GM18502 (cell line): Measurements from ENCODE around the gene KRTAP1-3.
"Not testable (repeated sequence)": the region's sequence is repeated elsewhere in the genome, so short reads cannot be mapped to it uniquely, and the experiment has no call there.

ENCODE experiments used
- ATAC-seq: cut with Tn5 transposase; IDR thresholded peaks from one replicate; pipeline ENCODE4 v1.9.1; 2021; ENCODE audit warnings: mild to moderate bottlenecking; ENCODE audit not compliant: unreplicated experiment, poor library complexity

The KRTAP1-3 gene

DNA sequence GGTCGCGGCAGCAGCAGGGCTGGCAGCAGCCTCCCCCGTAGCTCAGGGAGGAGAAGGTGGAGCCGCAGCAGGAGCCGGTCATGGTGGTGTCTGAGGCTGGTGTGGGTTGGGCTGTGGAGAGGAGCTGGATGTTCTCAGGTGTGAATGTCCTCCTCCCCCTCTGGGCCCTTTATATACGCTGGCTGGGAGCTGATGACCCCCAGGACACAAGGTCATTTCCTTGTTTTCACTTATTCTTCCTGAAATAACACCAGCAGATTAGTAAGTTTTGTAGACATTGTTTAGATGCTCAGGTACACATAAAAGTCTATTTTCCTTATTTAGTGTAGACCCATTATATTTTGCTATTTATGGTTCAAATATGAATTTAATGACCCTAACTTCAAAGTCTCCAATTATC, 20.5 kb upstream of the KRTAP1-3 start, which contains the start of gene KRTAP2-2:
KRTAP2-2 (minus strand) TSS at position 101 of the 400 bp plus-strand sequence; CDS start at position 82, 19 bp downstream.
- ATAC-seq, result not testable (repeated sequence)

DNA sequence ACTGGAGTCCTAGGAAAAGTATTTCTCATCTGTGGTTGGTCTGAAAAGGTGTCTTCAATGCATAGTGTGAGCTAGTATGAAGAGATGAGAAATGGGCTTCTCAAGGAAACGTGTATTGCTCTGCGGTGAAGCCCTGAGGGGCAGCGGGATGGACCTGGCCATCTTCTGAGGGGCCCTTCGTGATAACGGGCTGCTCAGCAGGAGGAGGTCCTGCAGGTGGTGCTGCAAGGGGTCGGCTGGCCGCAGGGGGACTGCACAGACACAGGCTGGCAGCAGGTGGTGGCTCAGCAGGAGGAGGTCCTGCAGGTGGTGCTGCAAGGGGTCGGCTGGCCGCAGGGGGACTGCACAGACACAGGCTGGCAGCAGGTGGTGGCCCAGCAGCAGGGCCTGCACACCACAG, 19.9 kb upstream of the KRTAP1-3 start:
- not testable (repeated sequence) for ATAC-seq

DNA sequence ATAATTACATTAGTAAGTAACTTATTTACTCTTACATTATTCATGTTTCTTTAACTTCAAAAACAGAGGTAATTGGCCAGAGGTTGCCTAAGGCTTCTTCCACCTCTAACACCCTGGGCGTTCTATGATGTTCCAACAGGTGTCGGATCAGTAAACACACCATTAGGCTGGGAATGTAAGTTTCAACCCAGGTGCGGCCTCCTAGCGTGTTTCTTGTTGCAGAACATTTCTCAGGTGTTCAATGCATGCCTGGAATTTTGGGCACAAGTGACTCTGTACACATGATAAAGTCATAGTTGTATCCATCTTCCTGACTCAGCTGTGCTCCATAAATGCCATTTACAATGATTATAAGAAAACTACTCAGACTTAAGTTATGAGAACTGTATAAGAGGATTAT, 19.4 kb upstream of the KRTAP1-3 start:
- no peak for ATAC-seq

DNA sequence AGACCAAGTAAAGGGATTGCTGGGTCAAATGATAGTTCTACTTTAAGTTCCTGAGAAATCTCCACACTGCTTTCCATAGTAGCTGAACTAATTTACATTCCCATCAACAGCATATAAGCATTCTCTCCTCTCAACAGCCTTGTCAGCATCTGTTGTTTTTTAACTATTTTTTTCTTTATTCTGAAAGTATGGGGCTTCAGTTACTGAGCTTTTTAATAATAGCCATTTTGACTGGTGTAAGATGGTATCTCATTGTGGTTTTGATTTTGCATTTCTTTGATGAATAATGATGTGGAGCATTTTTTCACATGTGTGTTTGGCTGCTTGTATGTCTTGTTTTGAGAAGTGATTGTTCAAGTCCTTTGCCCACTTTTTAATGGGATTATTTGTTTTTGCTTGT, 17.9 kb upstream of the KRTAP1-3 start:
- no peak for ATAC-seq

DNA sequence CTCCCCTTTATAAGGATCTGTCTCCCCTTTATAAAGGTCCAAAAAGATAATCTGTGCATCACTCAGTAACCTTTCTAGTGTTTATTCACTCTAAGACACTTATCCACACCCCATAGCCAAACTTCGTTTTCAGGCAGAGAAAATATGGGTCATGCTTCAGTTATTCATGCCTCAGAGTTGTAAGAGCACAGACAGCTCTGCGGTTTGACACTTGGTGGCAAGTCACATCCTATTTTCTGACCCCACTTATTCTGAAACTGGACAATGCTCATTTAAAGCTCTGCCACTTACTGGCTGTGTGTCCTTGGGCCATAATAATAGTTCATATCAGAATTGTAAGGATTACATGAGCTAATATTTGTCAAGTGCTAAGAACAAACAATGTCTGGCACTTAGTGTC, 14.4 kb upstream of the KRTAP1-3 start:
- no peak for ATAC-seq

DNA sequence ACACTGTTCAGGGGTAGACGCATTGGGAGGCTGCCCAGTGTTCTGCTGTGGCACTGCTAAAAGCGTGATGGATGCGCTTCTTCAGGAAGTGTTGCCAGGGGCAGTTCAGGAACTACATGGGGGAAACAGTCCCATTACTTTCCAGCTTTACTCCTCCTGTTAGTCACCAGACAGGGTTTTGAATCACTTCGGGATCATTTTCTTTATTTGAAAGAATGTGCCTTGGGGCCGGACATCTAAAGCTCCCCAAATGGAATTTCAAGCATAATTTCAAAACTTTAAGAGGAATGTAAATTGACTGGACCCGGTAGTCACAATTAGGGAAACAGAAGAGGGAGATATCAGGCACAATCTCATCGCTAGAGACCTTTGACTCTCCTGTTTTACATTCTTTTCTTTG, 13.8 kb upstream of the KRTAP1-3 start:
- no peak for ATAC-seq

DNA sequence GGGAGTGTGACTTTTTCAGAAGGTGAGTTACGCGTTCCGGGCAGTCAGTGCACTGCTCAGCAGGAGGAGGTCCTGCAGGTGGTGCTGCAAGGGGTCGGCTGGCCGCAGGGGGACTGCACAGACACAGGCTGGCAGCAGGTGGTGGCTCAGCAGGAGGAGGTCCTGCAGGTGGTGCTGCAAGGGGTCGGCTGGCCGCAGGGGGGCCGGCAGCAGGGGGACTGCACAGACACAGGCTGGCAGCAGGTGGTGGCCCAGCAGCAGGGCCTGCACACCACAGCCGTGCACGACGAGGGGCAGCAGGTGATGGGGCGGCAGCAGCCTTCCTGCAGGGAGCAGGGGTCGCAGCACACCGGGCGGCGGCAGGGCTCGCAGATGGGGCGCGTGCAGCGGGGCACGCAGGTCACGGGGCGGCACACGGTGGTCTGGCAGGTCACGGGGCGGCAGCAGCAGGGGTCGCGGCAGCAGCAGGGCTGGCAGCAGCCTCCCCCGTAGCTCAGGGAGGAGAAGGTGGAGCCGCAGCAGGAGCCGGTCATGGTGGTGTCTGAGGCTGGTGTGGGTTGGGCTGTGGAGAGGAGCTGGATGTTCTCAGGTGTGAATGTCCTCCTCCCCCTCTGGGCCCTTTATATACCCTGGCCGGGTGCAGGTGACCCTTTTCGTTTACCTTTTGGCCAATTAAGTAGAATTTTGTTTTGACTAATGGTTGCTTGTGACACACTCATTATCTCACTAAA, 12.2 kb upstream of the KRTAP1-3 start, which contains the start of gene KRTAP2-1:
KRTAP2-1 (minus strand) TSS at position 582 of the 731 bp plus-strand sequence; CDS start at position 533, 49 bp downstream.
- ATAC-seq, result not testable (repeated sequence)

DNA sequence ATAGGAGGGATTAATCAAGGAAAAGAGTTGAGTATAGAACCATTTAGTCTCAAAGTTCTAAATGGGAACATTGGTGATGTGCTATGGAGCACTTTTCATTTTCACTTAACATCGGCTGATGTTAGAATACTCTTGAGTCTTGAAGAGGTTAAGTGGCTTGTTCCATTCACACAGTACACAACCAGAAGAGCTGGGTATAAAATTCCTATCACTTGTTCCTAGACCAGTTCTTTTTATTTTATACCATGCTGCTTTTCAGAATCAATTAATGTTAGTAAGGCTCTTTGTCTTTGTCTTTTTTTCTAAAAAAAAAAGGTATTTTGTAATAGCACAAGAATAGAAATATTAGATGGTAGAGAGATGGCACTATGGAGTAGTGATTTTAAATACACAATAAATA, 8.3 kb upstream of the KRTAP1-3 start:
- no peak for ATAC-seq

DNA sequence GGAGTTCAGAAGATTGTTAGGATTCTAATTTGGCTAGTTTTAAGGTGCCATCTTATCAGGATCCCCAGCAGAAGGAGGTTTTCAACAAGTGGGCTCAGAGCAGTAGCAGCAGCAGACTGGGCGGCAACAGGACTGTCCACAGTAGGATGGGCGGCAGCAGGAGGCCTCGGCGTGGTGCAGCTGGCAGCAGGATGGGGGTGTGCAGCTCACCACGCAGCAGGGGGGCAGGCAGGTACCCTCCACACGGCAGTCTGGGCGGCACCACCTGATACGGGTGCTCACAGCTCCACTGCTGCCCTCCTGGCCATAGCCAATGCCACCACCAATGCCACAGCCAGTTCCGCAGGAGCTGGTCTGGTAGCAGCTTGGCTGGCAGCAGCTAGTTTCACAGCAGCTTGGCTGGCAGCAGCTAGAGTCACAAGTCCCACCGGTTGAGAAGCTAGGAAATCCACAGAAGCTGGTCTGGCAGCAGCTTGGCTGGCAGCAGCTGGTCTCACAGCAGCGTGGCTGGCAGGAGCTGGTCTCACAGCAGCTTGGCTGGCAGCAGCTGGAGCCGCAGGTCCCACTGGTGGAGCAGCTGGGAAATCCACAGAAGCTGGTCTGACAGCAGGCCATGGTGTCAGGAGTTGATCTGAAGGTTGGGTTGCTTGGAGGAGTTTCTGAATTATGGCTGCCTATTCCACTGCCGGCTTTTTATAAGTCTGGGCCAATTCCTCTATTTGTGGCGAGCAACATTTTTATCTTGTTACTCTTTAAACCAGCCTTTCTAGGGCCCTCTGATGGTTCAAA, 6.3 kb upstream of the KRTAP1-3 start, which contains the start of gene KRTAP1-1:
KRTAP1-1 (minus strand) TSS at position 668 of the 789 bp plus-strand sequence; CDS start at position 615, 53 bp downstream.
- not testable (repeated sequence) for ATAC-seq

DNA sequence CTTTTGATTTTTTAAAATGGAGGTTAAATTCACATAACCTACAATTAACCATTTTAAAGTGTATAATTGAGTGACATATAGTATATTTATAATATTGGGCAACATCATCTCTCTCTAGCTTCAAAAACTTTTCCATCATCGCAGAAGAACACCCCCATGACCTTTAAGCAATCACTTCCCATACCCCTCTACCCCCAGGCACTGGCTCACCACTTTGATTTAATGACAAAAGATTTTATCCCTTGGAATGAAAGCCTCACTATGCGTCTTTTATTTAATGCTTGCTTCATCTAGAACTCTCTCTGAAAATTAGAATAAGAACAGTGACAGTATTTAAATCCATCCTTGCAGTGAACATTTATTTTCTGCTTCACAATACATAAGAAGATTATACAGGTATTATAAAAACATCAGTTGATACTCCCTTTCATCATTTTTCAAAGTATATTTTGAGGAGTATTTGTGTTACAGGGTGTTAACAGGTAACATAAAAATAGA, 3.2 kb upstream of the KRTAP1-3 start:
- no peak for ATAC-seq

DNA sequence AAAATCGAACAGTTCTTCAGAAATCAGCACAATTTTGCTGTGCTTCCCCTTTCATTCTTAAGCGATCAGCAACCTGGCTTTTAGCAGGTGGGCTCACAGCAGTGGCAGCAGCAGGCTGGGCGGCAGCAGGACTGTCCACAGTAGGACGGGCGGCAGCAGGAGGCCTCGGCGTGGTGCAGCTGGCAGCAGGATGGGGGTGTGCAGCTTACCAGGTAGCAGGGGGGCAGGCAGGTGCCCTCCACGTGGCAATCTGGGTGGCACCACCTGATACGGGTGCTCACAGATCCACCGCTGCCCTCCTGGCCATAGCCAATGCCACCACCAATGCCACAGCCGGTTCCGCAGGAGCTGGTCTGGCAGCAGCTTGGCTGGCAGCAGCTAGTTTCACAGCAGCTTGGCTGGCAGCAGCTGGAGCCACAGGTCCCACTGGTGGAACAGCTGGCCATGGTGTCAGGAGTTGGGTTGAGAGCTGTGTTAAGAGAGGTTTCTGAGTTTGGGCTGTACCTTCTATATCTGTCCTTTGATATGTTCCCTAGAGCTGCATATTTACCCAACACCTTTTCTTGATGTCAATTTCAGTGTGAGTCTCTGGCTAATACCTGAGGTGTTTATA, 4.9 kb downstream of the KRTAP1-3 start, which contains the start of gene KRTAP1-4:
KRTAP1-4 (minus strand) TSS at position 563 of the 613 bp plus-strand sequence; CDS start at position 446, 117 bp downstream.
- no peak for ATAC-seq

DNA sequence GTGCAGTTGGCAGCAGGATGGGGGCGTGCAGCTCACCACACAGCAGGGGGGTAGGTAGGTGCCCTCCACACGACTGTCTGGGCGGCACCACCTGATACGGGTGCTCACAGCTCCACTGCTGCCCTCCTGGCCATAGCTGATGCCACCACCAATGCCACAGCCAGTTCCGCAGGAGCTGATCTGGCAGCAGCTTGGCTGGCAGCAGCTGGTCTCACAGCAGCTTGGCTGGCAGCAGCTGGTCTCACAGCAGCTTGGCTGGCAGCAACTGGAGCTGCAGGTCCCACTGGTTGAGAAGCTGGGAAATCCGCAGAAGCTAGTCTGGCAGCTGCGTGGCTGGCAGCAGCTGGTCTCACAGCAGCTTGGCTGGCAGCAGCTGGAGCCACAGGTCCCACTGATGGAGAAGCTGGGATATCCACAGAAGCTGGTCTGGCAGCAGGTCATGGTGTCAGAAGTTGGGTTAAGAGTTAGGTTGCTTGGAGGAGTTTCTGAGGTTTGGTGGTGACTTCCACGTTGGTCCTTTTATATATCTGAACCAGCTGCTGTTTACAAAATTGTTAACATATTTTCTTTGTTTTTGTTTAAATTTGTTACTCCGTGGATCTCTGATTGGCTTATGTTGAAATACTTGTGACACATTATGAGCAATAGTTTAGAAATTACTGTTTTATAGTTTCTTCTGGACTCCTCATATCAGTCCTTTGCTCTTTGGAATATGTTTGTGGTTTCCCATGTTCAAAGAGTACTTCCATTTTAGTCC, 7.8 kb downstream of the KRTAP1-3 start, which contains the start of gene KRTAP1-5:
KRTAP1-5 (minus strand) TSS at position 494 of the 757 bp plus-strand sequence; CDS start at position 441, 53 bp downstream.
- ATAC-seq, result no peak

DNA sequence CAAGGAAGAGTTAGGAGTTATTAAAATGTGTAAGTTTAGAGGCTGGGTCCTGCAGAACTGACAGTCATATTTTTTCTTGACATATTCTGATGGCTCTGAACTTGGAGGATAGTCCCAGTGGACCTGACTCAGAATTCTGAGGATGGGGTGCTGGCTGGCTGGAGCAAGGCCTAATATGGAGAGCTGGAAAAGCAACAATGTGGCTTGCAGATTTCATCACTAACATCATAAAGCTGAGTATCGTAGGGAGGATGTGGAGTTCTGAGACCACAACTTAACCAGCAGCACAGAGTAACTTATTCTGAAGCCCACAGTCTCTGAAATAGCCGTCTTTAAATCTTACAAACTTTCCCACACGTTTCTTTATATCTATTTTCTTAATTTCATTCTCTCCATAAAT, 10.0 kb downstream of the KRTAP1-3 start:
- no peak for ATAC-seq

DNA sequence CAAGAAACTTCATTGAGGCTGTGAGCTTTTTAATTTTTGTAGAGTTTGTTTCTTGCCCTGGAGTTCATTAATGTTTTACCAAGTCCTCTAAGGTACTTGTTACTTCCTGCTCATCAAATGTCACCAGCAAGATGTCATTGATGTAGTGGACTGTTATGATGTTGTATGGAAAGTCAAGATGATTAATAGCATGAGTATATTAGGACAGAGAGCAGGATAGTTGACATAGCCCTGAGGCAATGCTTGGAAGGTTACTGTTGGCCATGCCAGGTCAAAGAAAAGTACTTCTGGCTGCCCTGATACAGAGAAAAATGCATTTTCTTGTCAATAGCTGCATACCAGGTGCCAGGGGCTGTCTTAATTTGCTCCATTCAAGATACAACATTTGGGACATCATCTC, 14.3 kb downstream of the KRTAP1-3 start:
- ATAC-seq, result no peak

DNA sequence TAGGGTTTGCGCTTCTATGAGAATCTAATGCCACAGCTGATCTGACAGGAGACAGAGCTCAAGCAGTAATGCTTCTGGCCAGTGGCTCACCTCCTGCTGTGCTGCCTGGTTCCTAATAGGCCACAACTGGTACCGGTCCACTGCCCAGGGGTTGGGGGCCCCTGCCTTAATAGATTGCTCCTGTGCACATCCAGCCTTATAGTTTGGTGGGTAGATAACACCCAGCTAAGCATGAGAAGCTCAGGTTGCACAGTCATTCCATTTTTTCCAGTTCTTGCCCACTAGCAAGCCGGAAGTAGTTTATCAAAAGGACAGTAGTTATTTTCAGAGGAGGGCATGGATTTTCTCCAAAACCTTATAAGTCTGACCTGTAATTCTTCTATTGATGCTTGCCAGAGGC, 15.3 kb downstream of the KRTAP1-3 start:
- no peak for ATAC-seq

DNA sequence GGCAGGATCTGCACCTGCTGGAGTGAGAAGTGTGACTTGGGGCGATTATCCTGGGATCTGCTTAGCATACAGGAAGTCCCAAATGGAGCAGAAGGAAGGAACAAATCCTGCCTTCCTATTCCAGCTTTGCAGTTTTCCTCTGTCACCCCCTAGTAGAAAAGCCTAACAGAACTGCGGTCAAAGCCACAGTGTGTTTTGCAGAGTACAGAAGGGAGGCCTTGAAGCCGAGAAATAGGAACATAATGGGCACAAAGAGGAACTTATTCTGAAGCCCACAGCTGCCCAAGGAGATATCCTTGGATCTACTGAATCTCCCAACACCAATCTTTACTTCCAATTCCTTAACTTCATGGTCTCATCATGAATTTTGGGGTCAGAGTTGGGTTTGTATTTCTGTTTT, 16.1 kb downstream of the KRTAP1-3 start:
- no peak for ATAC-seq

DNA sequence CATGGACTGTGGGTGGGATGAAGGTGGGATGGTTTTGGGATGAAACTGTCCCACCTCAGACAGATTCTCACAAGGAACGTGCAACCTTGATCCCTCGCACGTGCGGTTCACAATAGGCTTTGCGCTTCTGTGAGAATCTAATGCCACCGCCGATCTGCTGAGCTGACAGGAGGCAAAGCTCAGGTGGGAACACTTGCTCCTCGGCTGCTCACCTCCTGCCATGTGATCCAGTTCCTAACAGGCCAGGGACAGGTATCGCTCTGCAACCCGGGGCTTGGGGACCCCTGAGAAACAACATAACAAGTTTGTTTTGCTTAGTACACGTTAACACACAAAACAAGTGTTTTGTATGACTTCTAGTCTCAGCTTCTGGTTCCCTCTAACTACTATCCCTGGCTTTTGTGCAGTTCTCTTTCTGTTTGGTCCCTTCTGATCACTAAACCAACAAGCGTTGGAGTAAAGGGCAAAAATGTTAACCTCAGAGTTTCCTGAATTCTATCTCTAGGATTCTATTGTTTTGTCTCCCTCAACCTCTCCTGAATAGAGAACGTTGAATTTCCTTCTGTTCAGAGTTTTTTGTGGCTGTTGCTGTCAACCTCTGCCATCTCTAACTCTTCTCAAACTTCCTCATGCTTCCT, 18.0 kb downstream of the KRTAP1-3 start:
- no peak for ATAC-seq

DNA sequence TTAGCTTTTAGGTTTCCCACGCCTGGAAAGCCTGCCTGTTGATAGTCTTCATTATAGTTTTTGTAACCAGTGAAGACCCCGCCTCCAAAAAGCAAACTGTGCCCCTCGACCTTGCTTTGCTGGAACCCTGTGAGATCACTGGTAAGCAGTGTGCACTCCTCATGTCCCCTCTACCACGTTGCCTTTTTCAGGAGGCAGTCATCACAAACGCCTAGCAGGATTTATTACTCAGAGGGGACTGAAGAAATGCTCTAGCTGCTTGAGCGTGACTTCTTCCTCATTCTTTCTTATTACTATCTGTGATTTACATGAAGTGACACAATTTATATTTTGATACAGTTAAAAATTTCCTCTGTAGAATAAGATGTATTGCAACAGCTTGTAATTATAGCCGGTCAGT, 19.2 kb downstream of the KRTAP1-3 start:
- ATAC-seq, result no peak

DNA sequence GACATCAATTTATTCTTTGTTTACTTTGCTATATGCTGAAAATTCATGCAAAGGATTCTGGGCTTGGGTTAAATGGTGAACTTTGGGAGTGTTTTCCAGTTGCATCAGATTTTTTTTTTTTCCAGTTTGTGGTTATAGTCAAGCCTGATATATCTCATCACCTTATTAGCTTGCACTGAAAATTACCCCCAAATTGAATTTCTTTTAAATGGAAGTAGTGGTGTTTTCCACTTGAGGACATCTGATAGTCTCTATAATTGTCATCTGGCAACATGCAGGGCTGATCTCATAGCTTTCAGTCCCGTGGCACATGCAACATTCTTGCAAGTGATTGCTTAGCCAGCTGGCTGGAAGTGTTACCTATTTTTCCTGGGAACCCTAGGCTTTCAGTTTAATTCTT, 21.1 kb downstream of the KRTAP1-3 start:
- no peak for ATAC-seq
